MM.1S (cell line): ENCODE data around the gene SF3B4.
"Not testable (repeated sequence)": the region's sequence is repeated elsewhere in the genome, so short reads cannot be mapped to it uniquely, and the experiment has no call there.

ENCODE experiments used
- EZH2 ChIP-seq: fragments of 300-600 bp; sonication (generic); optimal IDR thresholded peaks from 2 replicates; pipeline ENCODE3; 2017; ENCODE audit warnings: low read depth, mild to moderate bottlenecking, antibody characterized with exemption, low read length, mixed read lengths
- EZH2phosphoT487 ChIP-seq: fragments of 300-600 bp; sonication (generic); IDR thresholded peaks from 2 replicates; pipeline ENCODE4 v1.6.1; 2018; ENCODE audit warnings: antibody characterized with exemption, low read length
- TF ChIP-seq, protein P1 (sequence below): fragments of 300-600 bp; sonication (generic); IDR thresholded peaks from 2 replicates; pipeline ENCODE4 v1.5.1; 2016; ENCODE audit warnings: antibody characterized with exemption, low read length, mixed read lengths

DNA sequence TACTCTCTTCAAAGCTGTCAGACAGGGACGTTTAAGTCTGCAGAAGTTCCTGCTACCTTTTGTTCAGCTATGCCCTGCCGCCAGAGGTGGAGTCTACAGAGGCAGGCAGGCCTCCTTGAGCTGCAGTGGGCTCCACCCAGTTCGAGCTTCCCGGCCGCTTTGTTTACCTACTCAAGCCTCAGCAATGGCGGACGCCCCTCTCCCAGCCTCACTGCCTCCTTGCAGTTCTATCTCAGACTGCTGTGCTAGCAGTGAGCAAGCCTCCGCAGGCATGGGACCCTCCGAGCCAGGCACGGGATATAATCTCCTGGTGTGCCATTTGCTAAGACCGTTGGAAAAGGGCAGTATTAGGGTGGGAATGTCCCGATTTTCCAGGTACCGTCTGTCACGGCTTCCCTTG lies 29.9 kb upstream of the SF3B4 start:
- TF ChIP-seq, protein P1, sequence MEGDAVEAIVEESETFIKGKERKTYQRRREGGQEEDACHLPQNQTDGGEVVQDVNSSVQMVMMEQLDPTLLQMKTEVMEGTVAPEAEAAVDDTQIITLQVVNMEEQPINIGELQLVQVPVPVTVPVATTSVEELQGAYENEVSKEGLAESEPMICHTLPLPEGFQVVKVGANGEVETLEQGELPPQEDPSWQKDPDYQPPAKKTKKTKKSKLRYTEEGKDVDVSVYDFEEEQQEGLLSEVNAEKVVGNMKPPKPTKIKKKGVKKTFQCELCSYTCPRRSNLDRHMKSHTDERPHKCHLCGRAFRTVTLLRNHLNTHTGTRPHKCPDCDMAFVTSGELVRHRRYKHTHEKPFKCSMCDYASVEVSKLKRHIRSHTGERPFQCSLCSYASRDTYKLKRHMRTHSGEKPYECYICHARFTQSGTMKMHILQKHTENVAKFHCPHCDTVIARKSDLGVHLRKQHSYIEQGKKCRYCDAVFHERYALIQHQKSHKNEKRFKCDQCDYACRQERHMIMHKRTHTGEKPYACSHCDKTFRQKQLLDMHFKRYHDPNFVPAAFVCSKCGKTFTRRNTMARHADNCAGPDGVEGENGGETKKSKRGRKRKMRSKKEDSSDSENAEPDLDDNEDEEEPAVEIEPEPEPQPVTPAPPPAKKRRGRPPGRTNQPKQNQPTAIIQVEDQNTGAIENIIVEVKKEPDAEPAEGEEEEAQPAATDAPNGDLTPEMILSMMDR = not testable (repeated sequence)
- TF ChIP-seq EZH2, EZH2phosphoT487: not testable (repeated sequence)
